Left cardiac atrium (tissue), 4 donors: Measurements from ENCODE around the gene ALDH1B1. TPM values are rescaled to one million over a fixed set of nuclear protein-coding genes. Genes with fewer than 3 reads are reported as not detected.

ENCODE experiments used
- ATAC-seq, 2 donors: fragments of 200-7000 bp; cut with Tn5 transposase; one replicate each; pipeline ENCODE4 v1.9.1; 2020; ENCODE audit warnings: mild to moderate bottlenecking in 2 of 2, moderate library complexity in 2 of 2
- DNase-seq: peaks from one replicate; pipeline ENCODE4 v3.0.0-alpha.2; 2020
- intact Hi-C, 2 donors: fragments of 100-400 bp; cut with DNase I; formaldehyde crosslinking; loops; one replicate each; pipeline versions ENCODE4 v1.14.1 to v1.15.1; 2022 to 2023
- total RNA-seq, 2 donors: library from RNA; stranded (reverse); fragmentation: NEBNext Ultra II Directional; extraction: Animal tissue kit (Norgen Biotek cat#: 25700); gene quantifications; one replicate each; pipeline ENCODE4 v1.2.1, GENCODE V29; 2021
- donor health status: DM: no; HTN: yes; CAD: no.
- donor health status: DM: no; HTN: yes; CAD: no; lungs with severe emphysema.
- donor health status: DM: yes; HTN: yes; CAD: no.
- donor health status: Dilated cardiomyopathy.

The ALDH1B1 gene
- total RNA-seq, 2 donors from 2014 or later = 19.4 to 21.0 TPM

GRCh38 chr9:38447703-38448102 is 55.2 kb downstream of the ALDH1B1 start:
- no peak for DNase-seq
- intact Hi-C loops = no loop called here
- no peak for ATAC-seq

Other genes with a start within 250 kb of the ALDH1B1 start
- gene IGFBPL1, start 31.8 kb downstream of the ALDH1B1 start, total RNA-seq = 1 to 10 TPM in 1 of 2 donors, under 1 TPM in 1; 0.31 to 3.5 TPM
- 1 to 10 TPM; 5.0 to 5.1 TPM for gene ANKRD18A, start 227.9 kb downstream of the ALDH1B1 start, total RNA-seq